Psoas muscle (tissue), 8 donors: ENCODE data around the gene NAIP. TPM values are rescaled to one million over a fixed set of nuclear protein-coding genes. Genes with fewer than 3 reads are reported as not detected.
"Not testable (repeated sequence)": the region's sequence is repeated elsewhere in the genome, so short reads cannot be mapped to it uniquely, and the experiment has no call there.

Experiments used
- ATAC-seq, 4 donors: fragments of 200-7000 bp; cut with Tn5 transposase; one replicate each; pipeline ENCODE4 v1.9.1; 2020; ENCODE audit warnings: moderate library complexity in 3 of 4, mild to moderate bottlenecking in 2 of 4
- DNase-seq, 2 donors: peaks; one replicate each; pipeline ENCODE4 v3.0.0-alpha.2; 2020
- H3K27ac ChIP-seq: fragments of 200-600 bp; one replicate; pipeline ENCODE4 v1.8.0; 2022
- H3K27me3 ChIP-seq, 3 donors: fragments of 200-600 bp in 1 of 3; one replicate each; pipeline versions ENCODE4 v1.6.1 to v1.8.0; 2013 to 2022; ENCODE audit warnings: low read length in 2 of 3, mild to moderate bottlenecking in 2 of 3, moderate library complexity in 1 of 3; ENCODE audit not compliant: insufficient read depth in 3 of 3
- H3K36me3 ChIP-seq, 2 donors: fragments of 200-600 bp in 1 of 2; one replicate each; pipeline versions ENCODE4 v1.6.1 to v1.8.0; 2013 to 2022; ENCODE audit warnings: low read depth in 1 of 2, mild to moderate bottlenecking in 1 of 2, moderate library complexity in 1 of 2; ENCODE audit not compliant: insufficient read depth in 1 of 2
- H3K4me1 ChIP-seq: fragments of 200-600 bp; one replicate; pipeline ENCODE4 v1.8.0; 2022
- H3K4me3 ChIP-seq: fragments of 200-600 bp; one replicate; pipeline ENCODE4 v1.8.0; 2022; ENCODE audit warnings: mild to moderate bottlenecking
- H3K9me3 ChIP-seq: fragments of 200-600 bp; one replicate; pipeline ENCODE4 v1.8.0; 2022
- CTCF ChIP-seq: fragments of 200-600 bp; IDR thresholded peaks from one replicate; pipeline ENCODE4 v1.8.0; 2022; ENCODE audit warnings: antibody characterized with exemption
- WGBS, 3 donors: extraction: QIAGEN DNeasy Blood & Tissue Kit; methylation state at CpG; one replicate each; pipeline versions ENCODE4 v1.1.6 to v1.1.7; 2013; 5-methylcytosine and 5-hydroxymethylcytosine counted together
- intact Hi-C, 2 donors: fragments of 100-400 bp; cut with DNase I; formaldehyde crosslinking; loops; one replicate each; pipeline versions ENCODE4 v1.11.0 to v1.14.2; 2022
- polyA plus RNA-seq, 3 donors: library from polyadenylated mRNA; stranded (reverse); fragments of 200-250 nt; gene quantifications; one replicate each; pipeline ENCODE4 v1.2.3, GENCODE V29; 2013
- total RNA-seq, 4 donors: library from RNA; stranded (reverse); fragmentation: NEBNext Ultra II Directional in 2 of 4; extraction: Animal tissue kit (Norgen Biotek cat#: 25700) in 2 of 4; gene quantifications; one replicate each; pipeline versions ENCODE4 v1.2.1 to v1.2.4, GENCODE V29; 2021 to 2023
- donor health status: healthy with polysubstance abuse.
- donor health status: DM: no; HTN: no; CAD: no; lungs with moderate emphysema.
- donor health status: Bipolar disorder and iron deficiency.
- donor health status: healthy.
- donor health status: DM: yes; HTN: yes; CAD: no.
- donor health status: DM: no; HTN: no; CAD: no.
- donor health status: DM: no; HTN: no; CAD: no.
- donor health status: DM: yes; HTN: yes; CAD: no.

The NAIP gene
- total and polyA plus RNA-seq, 7 donors: 0.57 to 3.7 (median 1.8) TPM

- no peak for DNase-seq
Measured at GRCh38 chr5:71014176-71014575, 11.0 kb downstream of the NAIP start.

GRCh38 chr5:71013575-71013974 is 11.6 kb downstream of the NAIP start:
- Histone ChIP-seq H3K4me3 (no peak overlapping the region), H3K27me3 (no peaks in the 10 kb centered on the region), H3K27ac (no peak overlapping the region), H3K9me3 (no peaks in the 10 kb centered on the region), H3K4me1 (no peaks in the 10 kb centered on the region), H3K36me3 (no peaks in the 10 kb centered on the region)
- intact Hi-C loops: no loop called here
- DNase-seq (no peak), ATAC-seq (no peak)
- 73 to 83% (median 74%) methylated on average over 6 to 12 of the region's 12 CpGs for WGBS, 3 donors
- no peak for TF ChIP-seq CTCF

More at GRCh38 chr5:71014176-71014575, 11.0 kb downstream of the NAIP start:
- Histone ChIP-seq H3K36me3 (no peaks in the 10 kb centered on the region), H3K9me3 (no peaks in the 10 kb centered on the region), H3K27me3 (no peaks in the 10 kb centered on the region), H3K4me3 (no peak overlapping the region), H3K4me1 (no peaks in the 10 kb centered on the region), H3K27ac (no peak overlapping the region)
- 85 to 93% (median 88%) methylated on average over 8 of the region's 8 CpGs for WGBS, 3 donors
- TF ChIP-seq CTCF: no peak
- no peak for ATAC-seq
- intact Hi-C loops: no loop called here

- no peak for DNase-seq
Measured at GRCh38 chr5:71011194-71011792, 13.8 kb downstream of the NAIP start.

GRCh38 chr5:71006983-71007382 is 18.2 kb downstream of the NAIP start:
- H3K27me3 ChIP-seq, ATAC-seq: not testable (repeated sequence)

More at GRCh38 chr5:71011194-71011792, 13.8 kb downstream of the NAIP start:
- no peaks in the 10 kb centered on the region for H3K4me1 ChIP-seq
- WGBS, 3 donors: 47 to 55% (median 50%) methylated on average over 8 of the region's 8 CpGs
- H3K9me3 ChIP-seq: no peaks in the 10 kb centered on the region
- H3K27ac ChIP-seq: no peak overlapping the region
- H3K36me3 ChIP-seq: no peaks in the 10 kb centered on the region
- no peak for TF ChIP-seq CTCF
- intact Hi-C loops: no loop called here
- no peak overlapping the region for H3K4me3 ChIP-seq
- H3K27me3 ChIP-seq: no peaks in the 10 kb centered on the region
- no peak for ATAC-seq

GRCh38 chr5:70984882-70985281 is 40.3 kb downstream of the NAIP start:
- intact Hi-C loops, H3K27ac ChIP-seq, H3K9me3 ChIP-seq, DNase-seq, H3K27me3 ChIP-seq, H3K4me1 ChIP-seq, H3K36me3 ChIP-seq, ATAC-seq, H3K4me3 ChIP-seq: not testable (repeated sequence)
- no CpG with 5 or more reads among the region's 10 CpGs for WGBS, 3 donors

More at GRCh38 chr5:71006983-71007382, 18.2 kb downstream of the NAIP start:
- intact Hi-C loops, H3K4me3 ChIP-seq, H3K9me3 ChIP-seq, H3K36me3 ChIP-seq, DNase-seq, H3K27ac ChIP-seq, H3K4me1 ChIP-seq: not testable (repeated sequence)
- WGBS, 3 donors: 39 to 64% (median 57%) methylated on average over 2 to 3 of the region's 7 CpGs

GRCh38 chr5:70967220-70967619 is 57.9 kb downstream of the NAIP start:
- H3K36me3 ChIP-seq, H3K27ac ChIP-seq, H3K4me3 ChIP-seq, DNase-seq, ATAC-seq, intact Hi-C loops, H3K4me1 ChIP-seq, H3K9me3 ChIP-seq, H3K27me3 ChIP-seq: not testable (repeated sequence)
- no CpG with 5 or more reads among the region's 7 CpGs for whole genome bisulfite sequencing, 3 donors

GRCh38 chr5:70964531-70964930 is 60.6 kb downstream of the NAIP start:
- ATAC-seq: peak in 1 of 4 donors; percentile 37

GRCh38 chr5:70953068-70953467 is 72.1 kb downstream of the NAIP start:
- intact Hi-C loops, H3K4me3 ChIP-seq, H3K4me1 ChIP-seq, H3K9me3 ChIP-seq, ATAC-seq, H3K27me3 ChIP-seq, DNase-seq, H3K36me3 ChIP-seq, H3K27ac ChIP-seq: not testable (repeated sequence)
- 93% methylated on average over 4 of the region's 10 CpGs; no CpG with 5 or more reads in 2 of the 3 donors for WGBS, 3 donors

More at GRCh38 chr5:70964531-70964930, 60.6 kb downstream of the NAIP start:
- H3K4me1 ChIP-seq, intact Hi-C loops, H3K9me3 ChIP-seq, H3K27me3 ChIP-seq, H3K27ac ChIP-seq, H3K36me3 ChIP-seq, DNase-seq, H3K4me3 ChIP-seq: not testable (repeated sequence)

GRCh38 chr5:70932560-70932959 is 92.6 kb downstream of the NAIP start:
- H3K36me3 ChIP-seq, DNase-seq, H3K4me3 ChIP-seq, H3K4me1 ChIP-seq, H3K9me3 ChIP-seq, ATAC-seq, H3K27ac ChIP-seq, H3K27me3 ChIP-seq, intact Hi-C loops: not testable (repeated sequence)
- WGBS, 3 donors: no CpG with 5 or more reads among the region's 1 CpG
